Left renal cortex interstitium (tissue), 4 donors: ENCODE results near the gene GRB7. TPM values are rescaled to one million over a fixed set of nuclear protein-coding genes. Genes with fewer than 3 reads are reported as not detected.
"Not testable (repeated sequence)": the region's sequence is repeated elsewhere in the genome, so short reads cannot be mapped to it uniquely, and the experiment has no call there.

Experiments
- DNase-seq, 4 donors: peaks; one replicate each; pipeline ENCODE4 v3.0.0-alpha.2; 2013; ENCODE audit warnings: low read depth in 4 of 4, low spot score in 2 of 4, missing footprints in 1 of 4
- polyA plus RNA-seq, 4 donors: library from polyadenylated mRNA; unstranded; fragments of 120-200 nt; gene quantifications; one replicate each; pipeline ENCODE4 v1.2.1, GENCODE V29; 2013; ENCODE audit not compliant: insufficient read length in 4 of 4

The GRB7 gene
- polyA plus RNA-seq, 4 donors = 30.0 to 52.1 (median 37.1) TPM

DNA sequence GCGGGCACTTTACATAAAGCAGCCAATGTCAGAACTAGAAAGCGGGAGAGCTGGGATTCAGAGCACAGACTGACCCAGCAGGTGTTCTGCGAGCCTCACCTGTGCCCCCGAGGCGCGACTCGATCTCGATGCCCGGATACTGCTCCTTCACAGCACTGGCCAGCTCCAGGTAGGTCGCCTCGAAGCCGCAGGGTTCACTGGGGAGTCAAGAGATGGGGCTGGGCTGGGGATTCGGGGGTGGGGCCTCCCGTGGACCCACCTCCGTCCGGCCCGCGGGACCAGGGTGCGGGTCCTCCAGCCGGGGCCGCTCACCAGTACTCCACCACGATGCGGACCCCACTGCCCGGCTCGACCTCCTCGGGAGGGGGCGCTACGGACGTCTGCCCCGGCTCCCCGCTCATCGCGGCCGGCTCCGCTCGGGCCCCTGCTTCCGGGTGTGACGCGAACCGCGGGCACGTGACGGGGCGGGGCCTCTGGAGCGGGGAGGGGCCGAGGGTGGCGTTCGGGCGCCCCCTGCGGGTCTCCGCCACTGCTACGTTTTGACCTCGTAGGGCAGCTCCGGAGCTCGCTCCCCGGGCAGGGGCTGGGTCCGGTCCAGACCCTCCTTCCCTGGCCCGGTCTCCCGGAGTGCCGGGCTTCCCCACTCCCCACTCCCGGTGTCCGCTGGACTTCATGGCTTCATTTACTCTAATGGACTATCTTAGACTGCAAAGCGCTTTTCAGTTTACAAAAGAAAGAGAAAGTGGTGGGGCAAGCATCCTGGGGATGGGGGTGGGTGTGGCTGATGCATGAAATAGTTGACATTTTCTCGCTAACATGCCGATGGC lies 7.4 kb upstream of the GRB7 start, which contains the start of gene MIEN1:
Gene MIEN1 (minus strand): TSS at position 438 of the 827 bp plus-strand sequence. CDS start 37 bp downstream, at position 401.
- DNase-seq = no peak

DNA sequence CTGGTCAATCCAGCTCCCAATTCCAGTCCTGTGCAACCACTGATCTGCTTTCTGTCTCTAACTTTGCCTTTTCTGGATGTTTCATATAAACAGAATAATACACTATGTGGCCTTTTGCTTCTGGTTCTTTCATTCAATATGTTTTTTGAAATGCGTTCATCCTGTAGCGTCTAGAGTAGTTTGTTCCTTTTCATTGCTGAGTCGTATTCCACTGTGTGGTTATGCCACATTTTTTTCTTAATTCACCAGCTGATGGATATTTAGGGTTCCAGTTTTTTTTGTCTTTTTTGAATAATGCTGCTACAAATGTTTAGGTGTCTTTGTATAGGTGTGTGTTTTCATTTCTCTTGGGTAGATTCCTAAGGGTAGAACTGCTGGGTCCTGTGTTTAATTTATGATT lies 5.2 kb upstream of the GRB7 start:
- no peak for DNase-seq

DNA sequence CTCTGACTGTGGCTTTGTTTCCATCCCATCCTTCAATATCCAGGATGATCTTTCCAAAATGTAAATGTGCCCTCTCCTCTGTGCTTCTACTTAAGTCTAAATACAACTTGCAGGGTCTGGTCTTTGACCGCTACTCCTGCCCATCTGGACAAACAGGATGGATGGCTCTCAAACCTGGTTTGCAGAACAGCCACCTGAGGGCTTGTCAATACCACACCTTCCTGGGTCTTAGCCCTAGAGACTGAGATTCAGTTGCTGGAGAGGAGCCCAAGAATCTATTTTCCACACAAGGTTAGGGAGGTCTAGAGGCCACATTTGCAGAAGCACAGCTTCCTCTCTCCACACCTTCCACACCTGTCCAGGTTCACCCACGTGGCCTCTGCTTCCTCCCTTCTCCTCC lies 1.9 kb upstream of the GRB7 start:
- no peak for DNase-seq

DNA sequence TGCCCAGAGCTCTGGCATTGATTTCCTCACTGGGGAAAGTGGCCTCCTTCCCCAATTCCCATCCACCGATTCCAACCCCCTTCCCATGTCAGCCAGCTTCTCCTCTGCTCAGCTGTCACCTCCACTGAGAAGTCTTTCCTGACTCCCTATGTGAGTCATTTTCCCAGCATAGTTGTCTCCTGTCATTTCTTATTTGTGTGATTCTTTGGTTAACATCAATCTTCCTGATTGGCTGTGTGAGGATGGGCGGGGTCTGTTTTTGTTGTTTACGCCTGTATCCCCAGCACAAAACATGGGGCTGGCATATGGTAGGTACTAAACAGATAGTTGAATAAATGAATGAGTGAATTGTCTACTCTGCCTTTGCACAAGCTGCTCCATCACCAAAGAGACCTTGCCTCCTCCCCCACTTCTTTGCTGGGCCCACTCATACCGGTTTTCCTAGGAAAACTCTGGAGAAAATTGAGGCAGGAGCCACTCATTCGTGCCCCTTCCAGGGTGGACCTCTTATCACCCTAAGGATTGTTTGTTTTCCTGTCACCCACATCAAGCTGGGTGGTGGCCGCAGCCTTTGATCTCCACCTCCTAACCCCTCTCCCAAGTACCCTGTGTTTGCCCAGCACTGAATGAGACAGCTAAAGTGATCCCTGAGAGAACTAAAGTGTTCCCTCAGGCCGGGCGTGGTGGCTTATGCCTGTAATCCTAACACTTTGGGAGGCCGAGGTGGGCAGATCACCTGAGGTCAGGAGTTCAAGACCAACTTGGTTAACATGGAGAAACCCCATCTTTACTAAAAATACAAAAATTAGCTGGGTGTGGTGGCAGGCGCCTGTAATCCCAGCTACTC lies 1.2 kb upstream of the GRB7 start:
- no peak for DNase-seq

DNA sequence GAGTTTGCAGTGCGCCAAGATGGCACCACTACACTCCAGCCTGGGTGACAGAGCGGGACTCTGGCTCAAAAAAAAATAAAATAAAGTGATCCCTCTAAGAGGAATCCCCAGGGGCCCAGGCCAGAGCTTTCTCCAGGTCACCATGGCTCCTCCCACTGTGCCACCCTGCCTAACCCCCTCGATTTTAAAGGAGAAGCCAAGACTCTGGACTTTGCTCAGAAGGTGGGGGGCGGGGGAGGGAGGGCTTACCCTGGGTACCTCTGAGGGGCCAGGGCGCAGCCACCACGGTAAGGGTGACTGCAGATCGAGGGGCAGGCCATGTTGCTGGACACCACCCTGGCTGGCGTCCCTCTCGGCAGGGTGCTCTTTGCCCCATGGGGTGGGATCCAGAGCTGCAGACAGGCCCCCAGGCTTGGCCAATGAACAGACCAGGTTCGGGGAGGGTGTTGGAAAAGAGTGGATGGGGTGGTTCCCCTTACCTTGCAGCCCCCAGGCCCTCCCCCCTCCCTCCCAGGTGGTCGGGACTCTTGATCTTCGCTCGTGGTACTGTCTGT lies 455 bp upstream of the GRB7 start:
- no peak for DNase-seq

DNA sequence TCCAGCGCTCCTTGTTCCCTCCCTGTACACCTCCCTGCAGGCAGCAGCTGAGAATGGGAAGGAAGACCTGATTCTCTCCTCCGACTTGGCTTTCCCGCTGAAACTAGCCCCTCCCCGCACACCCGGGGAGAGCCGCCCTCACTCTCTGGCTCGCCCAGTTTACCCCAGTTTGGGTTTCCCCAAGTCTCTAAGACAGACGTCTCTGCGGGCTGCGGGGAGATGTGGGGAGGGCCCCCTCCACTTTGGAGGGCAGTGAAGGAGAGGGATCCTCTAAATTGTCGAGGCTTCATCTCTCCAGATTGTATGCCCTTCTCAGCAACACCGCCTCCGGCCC lies 797 bp downstream of the GRB7 start:
- no peak for DNase-seq

DNA sequence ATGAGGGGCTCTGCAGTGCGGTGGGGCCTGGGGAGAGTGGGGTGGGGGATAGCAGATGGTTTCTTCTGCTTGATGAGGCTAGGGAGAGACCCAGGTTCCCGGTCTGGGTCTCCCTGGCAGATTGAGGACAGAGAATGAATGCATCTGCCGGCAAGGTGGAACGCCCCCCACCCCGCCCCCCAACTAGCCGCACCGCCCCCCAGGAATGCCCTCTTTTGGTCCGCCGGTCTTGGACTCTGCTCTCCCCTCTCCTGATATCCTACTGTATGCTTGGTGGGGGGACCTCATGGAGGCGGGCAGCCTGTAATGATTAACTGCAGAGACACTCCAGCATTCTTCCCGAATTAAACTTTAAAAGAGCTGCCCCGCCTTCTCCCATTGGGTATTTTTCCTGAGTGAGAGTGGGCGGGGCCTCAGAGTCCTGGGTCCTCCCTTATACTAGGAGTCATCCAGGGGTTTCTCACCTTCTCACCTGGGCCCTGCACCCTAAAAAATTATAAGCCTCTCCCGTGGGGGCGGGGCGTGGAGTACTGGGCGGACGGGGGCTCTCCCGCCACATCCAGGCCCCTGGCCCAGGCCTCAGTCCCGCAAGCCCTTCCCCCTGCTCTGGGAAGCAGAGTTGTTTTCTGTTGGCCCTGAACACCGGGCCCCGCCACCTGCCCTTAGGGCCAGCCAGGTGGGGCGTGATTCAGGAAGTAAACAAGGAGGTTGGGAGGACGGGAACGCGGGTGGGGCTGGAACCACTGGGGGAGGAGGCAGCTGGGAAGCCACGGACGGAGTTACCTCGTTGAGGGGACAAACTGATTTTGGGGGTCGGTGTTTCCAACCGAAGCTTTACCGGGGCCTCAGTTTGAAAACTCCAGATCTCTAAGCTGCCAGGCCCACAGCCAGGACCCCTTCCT lies 1.5 kb downstream of the GRB7 start:
- DNase-seq = peak in 1 of 4 donors; percentile 83

DNA sequence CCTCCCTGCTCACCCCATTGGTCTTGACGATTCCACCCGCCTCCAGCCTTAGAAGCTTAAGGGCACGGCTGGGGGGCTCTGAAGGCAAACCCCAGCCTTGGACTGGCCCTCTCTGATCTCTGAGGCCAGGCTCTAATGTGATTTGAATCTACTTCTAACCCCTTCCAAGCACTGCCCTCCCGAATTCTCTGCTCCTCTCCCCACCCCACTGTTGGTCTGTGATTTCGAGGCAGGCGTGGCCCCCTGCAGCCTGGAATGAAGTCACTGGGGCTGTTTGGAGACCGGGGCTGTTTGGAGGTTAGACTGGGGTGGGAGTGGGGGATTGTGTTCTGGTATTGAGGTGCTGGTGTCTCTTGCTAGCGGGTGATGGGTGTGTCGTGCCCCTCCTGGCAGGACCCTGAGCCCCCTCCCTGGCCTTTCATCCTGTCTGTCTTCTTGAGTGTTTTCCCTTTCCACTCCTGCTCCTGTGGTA lies 2.2 kb downstream of the GRB7 start:
- no peak for DNase-seq

DNA sequence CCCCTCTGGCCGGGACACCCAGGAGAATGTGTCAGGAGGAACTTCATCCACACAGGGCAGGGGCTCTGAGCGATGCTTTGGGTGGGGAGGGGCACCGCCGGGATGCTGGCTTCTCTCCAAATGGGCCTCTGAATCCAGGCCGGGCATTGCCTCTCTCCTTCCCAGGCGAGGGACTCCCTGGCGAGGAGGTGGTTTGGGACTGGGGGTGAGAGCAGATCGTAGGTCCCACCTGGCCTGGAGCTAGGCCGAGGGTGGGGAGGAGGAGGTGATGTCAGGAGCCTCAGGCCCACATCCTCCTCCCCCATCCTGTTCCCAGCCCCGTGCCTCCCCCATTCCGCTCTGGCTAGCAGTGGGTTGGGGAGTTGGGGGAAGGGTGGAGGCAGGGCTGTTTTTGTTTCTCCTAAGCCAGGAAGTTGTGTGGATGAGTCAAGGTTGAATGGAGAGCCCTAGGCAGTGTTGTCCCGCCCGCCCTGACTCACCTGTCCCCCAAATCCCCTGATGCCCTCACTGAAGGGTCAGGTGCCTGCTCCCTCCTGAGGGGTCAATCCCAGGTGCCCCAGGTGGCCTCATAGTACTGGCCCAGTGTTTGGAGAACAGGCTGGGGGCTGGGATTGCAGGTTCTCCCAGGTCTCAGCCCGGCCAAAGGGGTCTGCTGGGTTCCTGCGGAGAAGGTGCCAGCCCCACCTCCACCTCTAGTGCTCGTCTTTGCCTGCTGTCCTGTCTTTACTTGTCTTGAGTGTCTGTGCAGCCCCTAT lies 2.8 kb downstream of the GRB7 start:
- no peak for DNase-seq

DNA sequence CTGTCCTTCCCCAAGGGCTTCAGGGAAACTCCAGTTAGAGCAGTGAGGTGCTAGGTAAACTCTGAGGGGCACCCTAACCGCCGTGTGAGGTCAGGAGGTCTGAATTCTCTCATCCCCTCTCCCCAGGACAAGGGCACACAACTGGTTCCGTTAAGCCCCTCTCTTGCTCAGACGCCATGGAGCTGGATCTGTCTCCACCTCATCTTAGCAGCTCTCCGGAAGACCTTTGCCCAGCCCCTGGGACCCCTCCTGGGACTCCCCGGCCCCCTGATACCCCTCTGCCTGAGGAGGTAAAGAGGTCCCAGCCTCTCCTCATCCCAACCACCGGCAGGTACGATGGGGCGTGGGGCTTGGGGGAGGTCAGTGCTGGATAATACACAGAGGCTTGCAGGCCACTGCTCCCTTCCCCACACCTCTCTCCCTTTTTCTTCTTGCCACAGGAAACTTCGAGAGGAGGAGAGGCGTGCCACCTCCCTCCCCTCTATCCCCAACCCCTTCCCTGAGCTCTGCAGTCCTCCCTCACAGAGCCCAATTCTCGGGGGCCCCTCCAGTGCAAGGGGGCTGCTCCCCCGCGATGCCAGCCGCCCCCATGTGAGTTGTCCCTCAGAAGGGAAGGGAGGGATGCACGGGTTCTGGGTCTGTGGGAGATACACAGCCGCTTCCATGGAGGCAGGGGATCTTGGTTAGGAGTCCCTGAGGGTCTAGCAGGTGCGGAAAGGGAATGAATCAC lies 4.6 kb downstream of the GRB7 start:
- no peak for DNase-seq

DNA sequence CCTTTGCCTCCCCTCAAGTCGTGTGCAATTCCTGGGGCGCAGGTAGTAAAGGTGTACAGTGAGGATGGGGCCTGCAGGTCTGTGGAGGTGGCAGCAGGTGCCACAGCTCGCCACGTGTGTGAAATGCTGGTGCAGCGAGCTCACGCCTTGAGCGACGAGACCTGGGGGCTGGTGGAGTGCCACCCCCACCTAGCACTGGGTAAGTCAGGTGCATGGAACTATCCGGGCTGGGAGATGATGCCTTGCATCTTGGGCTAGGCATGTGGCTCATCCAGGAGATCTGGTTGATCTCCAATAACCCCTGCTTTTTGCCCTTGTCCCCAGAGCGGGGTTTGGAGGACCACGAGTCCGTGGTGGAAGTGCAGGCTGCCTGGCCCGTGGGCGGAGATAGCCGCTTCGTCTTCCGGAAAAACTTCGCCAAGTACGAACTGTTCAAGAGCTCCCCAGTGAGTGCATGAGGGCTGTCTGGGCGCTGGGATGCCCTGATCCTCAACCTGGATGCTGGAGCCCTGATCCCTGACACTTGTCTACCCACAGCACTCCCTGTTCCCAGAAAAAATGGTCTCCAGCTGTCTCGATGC lies 5.2 kb downstream of the GRB7 start:
- DNase-seq = no peak

DNA sequence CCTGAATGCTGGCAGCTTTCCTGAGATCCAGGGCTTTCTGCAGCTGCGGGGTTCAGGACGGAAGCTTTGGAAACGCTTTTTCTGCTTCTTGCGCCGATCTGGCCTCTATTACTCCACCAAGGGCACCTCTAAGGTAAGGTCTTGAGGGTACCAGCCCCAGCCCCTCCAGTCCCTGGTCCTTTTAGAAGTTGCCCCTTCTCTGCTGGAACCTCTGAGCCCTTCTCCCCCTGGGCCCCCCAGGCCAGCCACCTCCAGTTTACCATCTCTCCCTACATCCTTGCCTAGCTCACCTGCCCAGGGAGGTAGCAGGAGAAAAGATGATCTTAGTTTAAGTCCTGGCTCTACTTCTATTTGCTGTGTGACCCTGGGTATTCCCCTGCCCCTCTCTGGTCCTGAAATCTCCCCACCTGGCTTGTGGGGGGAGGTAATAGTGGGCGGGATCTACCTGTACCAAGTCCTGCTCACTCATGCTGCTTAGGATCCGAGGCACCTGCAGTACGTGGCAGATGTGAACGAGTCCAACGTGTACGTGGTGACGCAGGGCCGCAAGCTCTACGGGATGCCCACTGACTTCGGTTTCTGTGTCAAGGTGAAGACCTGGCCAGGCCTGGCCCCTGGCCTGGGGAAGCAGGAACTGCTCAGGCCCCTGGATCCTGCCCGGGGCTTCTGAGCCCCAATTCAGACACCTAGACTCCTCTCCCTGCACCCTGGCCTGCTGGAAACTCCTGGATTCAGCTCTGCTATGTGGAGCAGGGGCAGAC lies 6.5 kb downstream of the GRB7 start:
- no peak for DNase-seq

DNA sequence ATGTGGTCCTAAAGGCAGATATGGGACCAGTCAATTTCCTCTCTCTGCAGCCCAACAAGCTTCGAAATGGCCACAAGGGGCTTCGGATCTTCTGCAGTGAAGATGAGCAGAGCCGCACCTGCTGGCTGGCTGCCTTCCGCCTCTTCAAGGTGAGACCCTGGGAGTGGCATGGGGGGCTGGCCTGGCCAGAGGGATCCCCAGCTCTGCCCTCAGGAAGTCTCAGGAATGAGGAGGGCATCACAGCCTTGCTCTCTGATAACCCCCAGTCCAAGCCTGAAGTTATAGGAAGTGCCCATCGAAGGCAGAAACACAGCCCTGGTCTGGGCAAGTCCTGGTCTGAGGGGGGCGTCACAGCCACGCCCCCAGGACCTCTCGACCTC lies 7.1 kb downstream of the GRB7 start:
- DNase-seq = no peak

DNA sequence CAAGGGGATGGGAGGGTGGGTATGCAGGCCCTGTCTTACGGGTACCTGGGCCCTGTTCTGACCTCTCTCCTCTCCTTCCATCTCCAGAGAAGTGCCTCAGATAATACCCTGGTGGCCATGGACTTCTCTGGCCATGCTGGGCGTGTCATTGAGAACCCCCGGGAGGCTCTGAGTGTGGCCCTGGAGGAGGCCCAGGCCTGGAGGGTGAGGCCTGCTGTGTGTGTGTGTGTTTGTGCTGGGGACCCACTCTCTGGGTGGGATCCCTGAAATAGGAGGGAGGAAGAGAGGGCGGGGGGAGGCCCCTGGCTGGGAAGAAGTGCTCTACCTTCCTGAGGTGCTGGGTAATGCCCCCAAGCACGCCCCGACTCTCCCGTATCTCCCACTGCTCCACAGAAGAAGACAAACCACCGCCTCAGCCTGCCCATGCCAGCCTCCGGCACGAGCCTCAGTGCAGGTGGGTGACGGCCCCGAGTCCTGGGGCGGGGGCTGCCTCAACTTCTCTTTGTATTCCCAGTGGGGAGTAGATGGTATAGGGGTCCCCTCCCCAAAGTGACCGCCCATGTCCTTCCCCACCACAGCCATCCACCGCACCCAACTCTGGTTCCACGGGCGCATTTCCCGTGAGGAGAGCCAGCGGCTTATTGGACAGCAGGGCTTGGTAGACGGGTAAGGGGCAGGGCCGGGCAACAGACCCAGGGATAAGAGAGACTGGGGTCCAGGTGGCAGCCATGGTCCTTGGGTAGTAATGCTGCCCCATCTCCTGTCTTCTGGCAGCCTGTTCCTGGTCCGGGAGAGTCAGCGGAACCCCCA lies 7.8 kb downstream of the GRB7 start:
- DNase-seq = no peak

DNA sequence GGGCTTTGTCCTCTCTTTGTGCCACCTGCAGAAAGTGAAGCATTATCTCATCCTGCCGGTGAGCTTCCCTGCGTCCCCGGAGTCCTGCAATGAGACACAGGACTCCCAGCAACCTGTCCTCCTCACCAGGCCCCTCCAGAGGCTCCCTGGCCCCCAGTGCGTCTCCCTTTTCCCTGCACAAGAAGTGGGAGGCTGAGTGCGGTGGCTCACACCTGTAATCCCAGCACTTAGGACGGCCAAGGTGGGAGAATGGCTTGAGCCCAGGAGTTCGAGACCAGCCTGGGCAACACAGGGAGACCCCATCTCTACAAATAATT lies 8.4 kb downstream of the GRB7 start:
- no peak for DNase-seq

DNA sequence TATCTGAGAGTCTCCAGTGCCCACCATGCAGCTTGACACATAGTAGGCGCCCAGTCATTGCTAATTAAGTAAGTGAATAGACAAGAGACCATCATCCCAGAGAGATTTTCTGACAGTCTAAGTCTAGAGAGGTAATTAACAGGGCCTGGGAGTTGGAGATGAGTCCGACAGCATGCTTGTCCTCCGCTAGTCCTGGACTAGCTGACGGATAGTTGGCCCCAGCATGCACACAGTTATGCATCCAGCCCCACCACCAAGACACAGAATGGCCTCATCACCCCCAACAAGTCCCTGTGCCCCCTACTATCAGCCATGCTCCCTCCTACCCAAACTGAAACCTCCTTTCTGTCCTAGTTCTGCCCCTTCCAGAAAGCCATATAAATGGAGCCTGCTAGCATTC lies 10.0 kb downstream of the GRB7 start:
- no peak for DNase-seq

DNA sequence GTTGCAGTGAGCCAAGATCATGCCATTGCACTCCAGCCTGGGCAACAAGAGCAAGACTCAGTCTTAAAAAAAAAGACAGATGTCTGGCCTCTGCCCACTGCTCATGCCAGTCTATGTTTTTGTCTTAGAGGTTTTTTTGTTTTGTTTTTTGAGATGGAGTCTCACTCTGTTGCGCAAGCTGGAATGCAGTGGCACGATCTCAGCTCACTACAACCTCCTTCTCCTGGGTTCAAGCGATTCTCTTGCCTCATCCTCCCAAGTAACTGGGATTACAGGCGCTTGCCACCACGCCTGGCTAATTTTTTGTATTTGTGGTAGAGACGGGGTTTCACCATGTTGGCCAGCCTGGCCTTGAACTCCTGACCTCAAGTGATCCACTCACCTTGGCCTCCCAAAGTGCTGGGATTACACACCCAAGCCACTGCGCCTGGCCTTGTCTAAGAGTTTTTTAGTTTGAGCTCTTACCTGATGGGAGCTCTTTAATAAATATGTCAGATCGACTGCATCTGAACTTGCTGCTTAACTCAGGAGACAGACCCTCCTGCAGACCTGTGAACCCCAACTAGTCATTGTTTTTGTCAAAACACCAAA lies 10.8 kb downstream of the GRB7 start:
- not testable (repeated sequence) for DNase-seq
